Placental epithelial cell (primary cell): ENCODE results near the gene USP9Y. TPM values are rescaled to one million over a fixed set of nuclear protein-coding genes. Genes with fewer than 3 reads are reported as not detected.

Experiments used
- total RNA-seq: library from RNA; depleted of rRNA; stranded (reverse); fragments of >200 nt; gene quantifications from 2 replicates; pipeline ENCODE4 v1.2.3, GENCODE V29; 2012

USP9Y gene, protein sequence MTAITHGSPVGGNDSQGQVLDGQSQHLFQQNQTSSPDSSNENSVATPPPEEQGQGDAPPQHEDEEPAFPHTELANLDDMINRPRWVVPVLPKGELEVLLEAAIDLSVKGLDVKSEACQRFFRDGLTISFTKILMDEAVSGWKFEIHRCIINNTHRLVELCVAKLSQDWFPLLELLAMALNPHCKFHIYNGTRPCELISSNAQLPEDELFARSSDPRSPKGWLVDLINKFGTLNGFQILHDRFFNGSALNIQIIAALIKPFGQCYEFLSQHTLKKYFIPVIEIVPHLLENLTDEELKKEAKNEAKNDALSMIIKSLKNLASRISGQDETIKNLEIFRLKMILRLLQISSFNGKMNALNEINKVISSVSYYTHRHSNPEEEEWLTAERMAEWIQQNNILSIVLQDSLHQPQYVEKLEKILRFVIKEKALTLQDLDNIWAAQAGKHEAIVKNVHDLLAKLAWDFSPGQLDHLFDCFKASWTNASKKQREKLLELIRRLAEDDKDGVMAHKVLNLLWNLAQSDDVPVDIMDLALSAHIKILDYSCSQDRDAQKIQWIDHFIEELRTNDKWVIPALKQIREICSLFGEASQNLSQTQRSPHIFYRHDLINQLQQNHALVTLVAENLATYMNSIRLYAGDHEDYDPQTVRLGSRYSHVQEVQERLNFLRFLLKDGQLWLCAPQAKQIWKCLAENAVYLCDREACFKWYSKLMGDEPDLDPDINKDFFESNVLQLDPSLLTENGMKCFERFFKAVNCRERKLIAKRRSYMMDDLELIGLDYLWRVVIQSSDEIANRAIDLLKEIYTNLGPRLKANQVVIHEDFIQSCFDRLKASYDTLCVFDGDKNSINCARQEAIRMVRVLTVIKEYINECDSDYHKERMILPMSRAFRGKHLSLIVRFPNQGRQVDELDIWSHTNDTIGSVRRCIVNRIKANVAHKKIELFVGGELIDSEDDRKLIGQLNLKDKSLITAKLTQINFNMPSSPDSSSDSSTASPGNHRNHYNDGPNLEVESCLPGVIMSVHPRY (N-terminal part only)
- 44.5 TPM in 1 of 2 replicates, not detected in the other for total RNA-seq

DNA sequence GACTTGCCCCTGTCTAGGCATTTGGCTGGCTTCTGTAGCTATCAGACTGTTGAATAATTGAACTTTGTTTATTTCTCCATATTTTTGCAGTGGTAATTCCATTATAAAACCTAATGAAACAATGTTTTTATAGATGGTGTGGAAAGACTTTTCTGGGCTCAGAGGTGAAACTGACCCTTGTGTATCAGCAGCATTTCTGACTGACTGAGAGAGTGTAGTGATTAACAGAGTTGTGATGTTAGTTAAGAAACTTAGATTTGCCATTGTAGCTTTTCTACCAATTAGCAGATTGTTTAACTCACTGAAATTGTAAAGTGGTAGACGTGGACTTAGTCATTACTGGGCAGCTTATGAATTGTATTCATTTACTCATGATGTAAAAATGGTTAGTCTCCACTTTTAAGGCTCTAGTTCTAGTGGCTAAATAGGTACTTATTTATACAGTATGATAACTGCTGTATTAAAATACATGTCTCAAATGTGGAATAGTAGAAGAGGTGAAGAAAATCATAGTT lies at the start of gene USP9Y:
Gene USP9Y, plus strand, starts transcription at position 51 of the 515 bp plus-strand sequence. CDS start 8,217 bp downstream, outside the sequence.

DNA sequence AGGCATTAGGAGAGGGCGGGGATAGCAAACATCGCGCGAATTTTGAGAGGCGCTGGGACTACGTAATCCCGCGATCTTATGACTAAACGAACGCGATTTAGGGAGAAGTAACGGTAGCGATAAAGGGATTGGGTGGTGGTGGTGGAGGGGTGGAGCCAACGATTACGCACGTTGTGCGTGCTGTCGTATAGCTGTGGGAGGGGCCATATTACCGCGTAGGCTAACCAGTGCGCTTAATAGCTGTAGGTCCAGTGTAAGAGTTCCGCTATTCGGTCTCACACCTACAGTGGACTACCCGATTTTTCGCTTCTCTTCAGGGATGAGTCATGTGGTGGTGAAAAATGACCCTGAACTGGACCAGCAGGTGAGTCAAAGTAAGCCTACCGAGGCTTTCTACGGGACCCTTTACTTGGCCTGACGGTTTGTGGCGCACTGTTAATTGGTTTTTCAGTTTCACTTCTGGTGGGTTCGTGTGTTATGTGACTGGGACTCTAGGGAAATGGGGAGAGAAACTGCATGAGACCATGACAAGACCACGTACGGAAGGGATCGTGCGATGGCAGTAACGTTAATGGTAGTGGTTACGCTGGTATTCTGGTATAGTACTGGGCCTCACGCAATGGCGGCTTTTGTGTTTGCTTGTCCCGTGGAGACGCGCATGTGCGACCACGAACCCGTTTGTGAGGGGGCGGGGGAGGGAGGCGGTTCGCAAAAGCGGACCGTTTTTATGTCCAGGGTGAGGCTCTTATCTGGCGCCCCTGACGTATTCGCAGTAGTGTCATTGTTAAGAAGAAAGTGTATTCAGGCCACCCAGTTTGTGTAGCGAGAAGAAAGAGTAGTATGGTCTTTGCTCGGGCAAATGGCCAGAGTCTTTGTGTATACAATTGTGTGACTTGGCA lies 203.8 kb downstream of the USP9Y start, which contains the start of gene DDX3Y:
Gene DDX3Y, plus strand, starts transcription at position 251 of the 899 bp plus-strand sequence. Its CDS starts 69 bp downstream, at position 320.

Other genes with a start within 250 kb of the USP9Y start
- gene DDX3Y, start 203.6 kb downstream of the USP9Y start, total RNA-seq, result 75.0 TPM in 1 of 2 replicates, not detected in the other